GM12892 (cell line): ENCODE results near the gene VAV2.

Experiments
- DNase-seq: peaks from one replicate; pipeline ENCODE4 v3.0.0; 2011; ENCODE audit not compliant: insufficient read length
- FAIRE-seq: peaks from 2 replicates; lab custom pipeline; 2011; peaks lifted over from hg19 to GRCh38; lab: Jason Lieb, UNC
- POLR2A ChIP-seq: IDR thresholded peaks from 2 replicates; pipeline ENCODE4 v1.6.1; 2011; ENCODE audit warnings: low read depth, low read length, control low read depth
- POLR2AphosphoS5 ChIP-seq: IDR thresholded peaks from 2 replicates; pipeline ENCODE4 v1.6.1; 2011; ENCODE audit warnings: low read depth, low read length, control low read depth
- TAF1 ChIP-seq: IDR thresholded peaks from 2 replicates; pipeline ENCODE4 v1.6.1; 2011; ENCODE audit warnings: low read depth, mild to moderate bottlenecking, control low read depth, low read length, borderline replicate concordance

The VAV2 gene

GRCh38 chr9:134034215-134035040 is 42.3 kb upstream of the VAV2 start:
- no peak for FAIRE-seq
- DNase-seq, result no peak
- TF ChIP-seq TAF1 (no peak), POLR2A (no peak), POLR2AphosphoS5 (no peak)

- TF ChIP-seq POLR2A, result no peak
- TF ChIP-seq POLR2AphosphoS5, result no peak
- TF ChIP-seq TAF1, result no peak
- FAIRE-seq (no peak), DNase-seq (no peak)
Observed at GRCh38 chr9:134033516-134034214, 41.5 kb upstream of the VAV2 start.

- TF ChIP-seq TAF1, result no peak
- no peak for TF ChIP-seq POLR2A
- DNase-seq, result no peak
- FAIRE-seq, result no peak
Observed at GRCh38 chr9:134032456-134033222, 40.5 kb upstream of the VAV2 start.

GRCh38 chr9:134031783-134032182 is 39.7 kb upstream of the VAV2 start:
- no peak for DNase-seq
- no peak for FAIRE-seq
- TF ChIP-seq TAF1 (no peak), POLR2AphosphoS5 (no peak), POLR2A (no peak)

GRCh38 chr9:134030821-134031470 is 38.8 kb upstream of the VAV2 start:
- TF ChIP-seq POLR2A, result no peak
- no peak for TF ChIP-seq POLR2AphosphoS5
- TF ChIP-seq TAF1, result no peak
- no peak for DNase-seq
- FAIRE-seq, result no peak

- TF ChIP-seq TAF1 (no peak), POLR2AphosphoS5 (no peak), POLR2A (no peak)
- DNase-seq, result no peak
- FAIRE-seq, result no peak
Observed at GRCh38 chr9:134029248-134030226, 37.4 kb upstream of the VAV2 start.

GRCh38 chr9:134028575-134029247 is 36.6 kb upstream of the VAV2 start:
- TF ChIP-seq TAF1 (no peak), POLR2AphosphoS5 (no peak), POLR2A (no peak)
- no peak for DNase-seq
- FAIRE-seq, result no peak

GRCh38 chr9:134028076-134028475 is 36.0 kb upstream of the VAV2 start:
- no peak for DNase-seq

GRCh38 chr9:134027561-134027960 is 35.4 kb upstream of the VAV2 start:
- no peak for DNase-seq
- TF ChIP-seq POLR2A (no peak), TAF1 (no peak), POLR2AphosphoS5 (no peak)
- no peak for FAIRE-seq

More at GRCh38 chr9:134028076-134028475, 36.0 kb upstream of the VAV2 start:
- FAIRE-seq, result no peak
- TF ChIP-seq POLR2A, result no peak
- no peak for TF ChIP-seq POLR2AphosphoS5
- TF ChIP-seq TAF1, result no peak
